A549 (cell line): ENCODE data around the gene ZNF23.

Source experiments
- CHD4 ChIP-seq: fragments of 200-600 bp; sonication (generic); IDR thresholded peaks from 2 replicates; pipeline ENCODE4 v1.6.1; 2016; ENCODE audit warnings: antibody characterized with exemption, mild to moderate bottlenecking, borderline replicate concordance
- HDAC2 ChIP-seq: fragments of 200-600 bp; sonication (generic); IDR thresholded peaks from 2 replicates; pipeline ENCODE4 v1.6.1; 2016
- MYC ChIP-seq: IDR thresholded peaks from 2 replicates; pipeline ENCODE4 v1.6.1; 2012; ENCODE audit warnings: mild to moderate bottlenecking, inconsistent platforms, low read length, improper control_type of control experiment, borderline replicate concordance
- TP53 ChIP-seq: fragments of 250-450 bp; sonication (Bioruptor Pico); IDR thresholded peaks from 2 replicates; pipeline ENCODE4 v1.5.0; 2021; ENCODE audit warnings: mild to moderate bottlenecking, moderate library complexity
- TF ChIP-seq, protein P1 (sequence below): fragments of >200 bp; sonication (Bioruptor Twin); formaldehyde crosslinking; IDR thresholded peaks from 3 replicates; pipeline ENCODE4 v1.5.1; 2016
- TF ChIP-seq, protein P2 (sequence below): IDR thresholded peaks from 2 replicates; pipeline ENCODE4 v1.6.1; 2012

GRCh38 chr16:71499775-71500364 lies 37.8 kb upstream of the ZNF23 start:
- TF ChIP-seq, protein P1, sequence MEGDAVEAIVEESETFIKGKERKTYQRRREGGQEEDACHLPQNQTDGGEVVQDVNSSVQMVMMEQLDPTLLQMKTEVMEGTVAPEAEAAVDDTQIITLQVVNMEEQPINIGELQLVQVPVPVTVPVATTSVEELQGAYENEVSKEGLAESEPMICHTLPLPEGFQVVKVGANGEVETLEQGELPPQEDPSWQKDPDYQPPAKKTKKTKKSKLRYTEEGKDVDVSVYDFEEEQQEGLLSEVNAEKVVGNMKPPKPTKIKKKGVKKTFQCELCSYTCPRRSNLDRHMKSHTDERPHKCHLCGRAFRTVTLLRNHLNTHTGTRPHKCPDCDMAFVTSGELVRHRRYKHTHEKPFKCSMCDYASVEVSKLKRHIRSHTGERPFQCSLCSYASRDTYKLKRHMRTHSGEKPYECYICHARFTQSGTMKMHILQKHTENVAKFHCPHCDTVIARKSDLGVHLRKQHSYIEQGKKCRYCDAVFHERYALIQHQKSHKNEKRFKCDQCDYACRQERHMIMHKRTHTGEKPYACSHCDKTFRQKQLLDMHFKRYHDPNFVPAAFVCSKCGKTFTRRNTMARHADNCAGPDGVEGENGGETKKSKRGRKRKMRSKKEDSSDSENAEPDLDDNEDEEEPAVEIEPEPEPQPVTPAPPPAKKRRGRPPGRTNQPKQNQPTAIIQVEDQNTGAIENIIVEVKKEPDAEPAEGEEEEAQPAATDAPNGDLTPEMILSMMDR, result peak; percentile 84
- no peak for TF ChIP-seq CHD4
- TF ChIP-seq HDAC2, result no peak
- TF ChIP-seq TP53 (CRISPR knock-in tag), result no peak
- TF ChIP-seq, protein P2, sequence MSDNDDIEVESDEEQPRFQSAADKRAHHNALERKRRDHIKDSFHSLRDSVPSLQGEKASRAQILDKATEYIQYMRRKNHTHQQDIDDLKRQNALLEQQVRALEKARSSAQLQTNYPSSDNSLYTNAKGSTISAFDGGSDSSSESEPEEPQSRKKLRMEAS, result no peak
- TF ChIP-seq MYC, result no peak
